CD14-positive monocyte (primary cell): ENCODE results near the gene APCDD1L. TPM values are rescaled to one million over a fixed set of nuclear protein-coding genes. Genes with fewer than 3 reads are reported as not detected.

ENCODE experiments used
- DNase-seq, 3 donors: peaks; one replicate each; pipeline ENCODE4 v3.0.0-alpha.2; 2011 to 2022
- H2AFZ ChIP-seq: 2 replicates; pipeline ENCODE4 v1.6.0; 2012; ENCODE audit warnings: mild to moderate bottlenecking, low read depth, low read length, inconsistent platforms; ENCODE audit not compliant: insufficient read depth, poor library complexity, severe bottlenecking
- H3K27ac ChIP-seq, 2 donors: 1 replicate in 1 of 2; 2 replicates in 1 of 2; pipeline ENCODE4 v1.5.1; 2012 to 2013; ENCODE audit warnings: low read length in 2 of 2, control low read depth in 1 of 2, inconsistent platforms in 1 of 2, low read depth in 1 of 2, mild to moderate bottlenecking in 1 of 2
- H3K27me3 ChIP-seq, 2 donors: one replicate each; pipeline versions ENCODE4 v1.6.0 to v1.6.1; 2011 to 2013; ENCODE audit warnings: low read length in 2 of 2; ENCODE audit not compliant: control insufficient read depth in 2 of 2, insufficient read depth in 2 of 2
- H3K36me3 ChIP-seq, 2 donors: replicated peaks in 1 of 2; 1 replicate in 1 of 2; 2 replicates in 1 of 2; pipeline versions ENCODE4 v1.5.1 to v1.6.1; 2012 to 2013; ENCODE audit warnings: low read length in 2 of 2, control low read depth in 1 of 2, inconsistent platforms in 1 of 2, mild to moderate bottlenecking in 1 of 2; ENCODE audit not compliant: insufficient read depth in 2 of 2, control insufficient read depth in 1 of 2
- H3K4me1 ChIP-seq, 2 donors: 1 replicate in 1 of 2; 2 replicates in 1 of 2; pipeline versions ENCODE4 v1.5.1 to v1.6.1; 2012 to 2013; ENCODE audit warnings: low read length in 2 of 2, control low read depth in 1 of 2, inconsistent platforms in 1 of 2, mild to moderate bottlenecking in 1 of 2, moderate library complexity in 1 of 2; ENCODE audit not compliant: insufficient read depth in 2 of 2, control insufficient read depth in 1 of 2
- H3K4me2 ChIP-seq: replicated peaks from 2 replicates; pipeline ENCODE3; 2012; ENCODE audit warnings: low read length, moderate library complexity, mild to moderate bottlenecking; ENCODE audit not compliant: poor library complexity, severe bottlenecking; ENCODE audit errors: extremely low read depth
- H3K4me3 ChIP-seq, 3 experiments: fragments of 200-600 bp in 1 of 3; sonication (generic) in 1 of 3; replicated peaks in 1 of 3; 1 replicate in 2 of 3; 2 replicates in 1 of 3; pipeline ENCODE4 v1.5.1; 2011 to 2013; ENCODE audit warnings: low read length in 3 of 3, mild to moderate bottlenecking in 3 of 3, control low read depth in 2 of 3, low read depth in 2 of 3, inconsistent platforms in 1 of 3, moderate library complexity in 1 of 3
- H3K79me2 ChIP-seq: 2 replicates; pipeline ENCODE4 v1.6.0; 2012; ENCODE audit warnings: mild to moderate bottlenecking, control low read depth, inconsistent platforms, low read length, moderate library complexity; ENCODE audit not compliant: insufficient read depth
- H3K9ac ChIP-seq: 2 replicates; pipeline ENCODE4 v1.6.0; 2017; ENCODE audit warnings: low read length, mild to moderate bottlenecking; ENCODE audit not compliant: insufficient read depth, poor library complexity, severe bottlenecking
- H3K9me3 ChIP-seq, 2 donors: replicated peaks in 1 of 2; 1 replicate in 1 of 2; 2 replicates in 1 of 2; pipeline versions ENCODE4 v1.5.1 to v1.6.1; 2012 to 2013; ENCODE audit warnings: low read length in 2 of 2, control low read depth in 1 of 2; ENCODE audit not compliant: control insufficient read depth in 1 of 2, insufficient read depth in 1 of 2
- H4K20me1 ChIP-seq: 2 replicates; pipeline ENCODE4 v1.6.0; 2012; ENCODE audit warnings: mild to moderate bottlenecking, low read length, control low read depth, moderate library complexity; ENCODE audit not compliant: insufficient read depth
- H3K27ac Mint-ChIP-seq, 7 donors: one replicate each; pipeline ENCODE4 v1.8.0; 2020; ENCODE audit warnings: mild to moderate bottlenecking in 7 of 7, mixed read lengths in 7 of 7, moderate library complexity in 6 of 7, inconsistent platforms in 2 of 7
- H3K27me3 Mint-ChIP-seq, 3 donors: one replicate each; pipeline ENCODE4 v1.8.0; 2021 to 2022; ENCODE audit warnings: low read depth in 3 of 3, mild to moderate bottlenecking in 3 of 3, mixed read lengths in 3 of 3, moderate library complexity in 3 of 3, inconsistent platforms in 1 of 3
- H3K36me3 Mint-ChIP-seq, 2 donors: one replicate each; pipeline ENCODE4 v1.8.0; 2020; ENCODE audit warnings: mixed read lengths in 2 of 2, inconsistent platforms in 1 of 2, mild to moderate bottlenecking in 1 of 2
- H3K4me1 Mint-ChIP-seq: one replicate; pipeline ENCODE4 v1.8.0; 2020; ENCODE audit warnings: mild to moderate bottlenecking, mixed read lengths
- H3K4me3 Mint-ChIP-seq, 2 donors: one replicate each; pipeline ENCODE4 v1.8.0; 2020; ENCODE audit warnings: mild to moderate bottlenecking in 2 of 2, mixed read lengths in 2 of 2, moderate library complexity in 1 of 2
- H3K9me3 Mint-ChIP-seq, 7 donors: one replicate each; pipeline ENCODE4 v1.8.0; 2020 to 2022; ENCODE audit warnings: mixed read lengths in 7 of 7, mild to moderate bottlenecking in 6 of 7, moderate library complexity in 6 of 7, inconsistent platforms in 2 of 7
- WGBS: methylation state at CpG from one replicate; pipeline ENCODE4 v1.1.5; 2013; ENCODE audit warnings: missing lambda C conversion rate; ENCODE audit not compliant: insufficient coverage; 5-methylcytosine and 5-hydroxymethylcytosine counted together
- intact Hi-C, 2 donors: fragments of 100-400 bp; cut with micrococcal nuclease; formaldehyde crosslinking; loops; one replicate each; pipeline versions ENCODE4 v1.15.0 to v1.15.1; 2023
- polyA plus RNA-seq, 3 donors: library from polyadenylated mRNA; depleted of rRNA in 1 of 3; unstranded in 2 of 3; stranded (reverse) in 1 of 3; fragments of 300-500 nt in 2 of 3; fragments of >200 nt in 1 of 3; fragmentation: Illumina TruSeq in 2 of 3; gene quantifications; 1 replicate in 2 of 3; 2 replicates in 1 of 3; pipeline ENCODE4 v1.2.3, GENCODE V29; 2012 to 2021
- TF ChIP-seq, protein P1 (sequence below): fragments of 200-600 bp; IDR thresholded peaks from one replicate; pipeline ENCODE4 v1.8.0; 2022; ENCODE audit warnings: antibody characterized with exemption, mild to moderate bottlenecking

APCDD1L gene
- polyA plus RNA-seq, 3 donors: not detected

DNA sequence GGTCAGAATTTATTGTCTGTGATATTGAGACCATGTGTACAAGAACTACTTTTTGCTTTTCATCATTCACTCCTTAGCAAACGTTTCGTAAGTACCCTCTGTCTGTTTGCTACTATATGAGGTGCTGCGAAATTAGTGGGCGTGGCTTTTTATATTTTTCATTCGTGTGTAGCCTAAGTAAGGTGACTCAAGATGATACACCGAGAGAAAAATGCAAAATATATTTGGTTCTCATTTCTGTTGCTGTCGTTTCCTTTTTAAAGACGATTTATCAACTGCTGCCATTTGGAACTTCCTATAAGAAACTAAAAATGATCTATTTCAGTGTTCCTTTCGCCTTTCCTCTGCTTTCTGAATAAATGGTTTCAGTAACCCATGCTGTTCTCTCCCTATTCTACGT lies 64.9 kb downstream of the APCDD1L start:
- H3K4me2 ChIP-seq: no peak overlapping the region
- H4K20me1 ChIP-seq: peaks cover 9% of the 10 kb centered on the region
- H3K4me1 ChIP-seq: no peaks in the 10 kb centered on the region
- peaks cover 0 to 3% (median 2%) of the 10 kb centered on the region in 7 donors for H3K9me3 Mint-ChIP-seq
- WGBS: 20% methylated on average over 1 of the region's 10 CpGs
- no peak overlapping the region for H3K27ac ChIP-seq
- no peaks in the 10 kb centered on the region for H3K79me2 ChIP-seq
- peaks cover 46 to 53% of the 10 kb centered on the region in 2 donors for H3K36me3 Mint-ChIP-seq
- no peak overlapping the region for H2AFZ ChIP-seq
- H3K4me3 ChIP-seq: no peak overlapping the region
- no peak overlapping the region for H3K27ac Mint-ChIP-seq
- DNase-seq: no peak
- peaks cover 22 to 65% of the 10 kb centered on the region in 2 donors for H3K36me3 ChIP-seq
- no peaks in the 10 kb centered on the region for H3K9me3 ChIP-seq
- H3K9ac ChIP-seq: no peak overlapping the region
- intact Hi-C loops: no loop called here
- TF ChIP-seq, protein P1, sequence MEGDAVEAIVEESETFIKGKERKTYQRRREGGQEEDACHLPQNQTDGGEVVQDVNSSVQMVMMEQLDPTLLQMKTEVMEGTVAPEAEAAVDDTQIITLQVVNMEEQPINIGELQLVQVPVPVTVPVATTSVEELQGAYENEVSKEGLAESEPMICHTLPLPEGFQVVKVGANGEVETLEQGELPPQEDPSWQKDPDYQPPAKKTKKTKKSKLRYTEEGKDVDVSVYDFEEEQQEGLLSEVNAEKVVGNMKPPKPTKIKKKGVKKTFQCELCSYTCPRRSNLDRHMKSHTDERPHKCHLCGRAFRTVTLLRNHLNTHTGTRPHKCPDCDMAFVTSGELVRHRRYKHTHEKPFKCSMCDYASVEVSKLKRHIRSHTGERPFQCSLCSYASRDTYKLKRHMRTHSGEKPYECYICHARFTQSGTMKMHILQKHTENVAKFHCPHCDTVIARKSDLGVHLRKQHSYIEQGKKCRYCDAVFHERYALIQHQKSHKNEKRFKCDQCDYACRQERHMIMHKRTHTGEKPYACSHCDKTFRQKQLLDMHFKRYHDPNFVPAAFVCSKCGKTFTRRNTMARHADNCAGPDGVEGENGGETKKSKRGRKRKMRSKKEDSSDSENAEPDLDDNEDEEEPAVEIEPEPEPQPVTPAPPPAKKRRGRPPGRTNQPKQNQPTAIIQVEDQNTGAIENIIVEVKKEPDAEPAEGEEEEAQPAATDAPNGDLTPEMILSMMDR: no peak
- H3K27me3 Mint-ChIP-seq: no peaks in the 10 kb centered on the region
- no peaks in the 10 kb centered on the region for H3K4me1 Mint-ChIP-seq
- no peaks in the 10 kb centered on the region for H3K27me3 ChIP-seq
- no peak overlapping the region for H3K4me3 Mint-ChIP-seq

DNA sequence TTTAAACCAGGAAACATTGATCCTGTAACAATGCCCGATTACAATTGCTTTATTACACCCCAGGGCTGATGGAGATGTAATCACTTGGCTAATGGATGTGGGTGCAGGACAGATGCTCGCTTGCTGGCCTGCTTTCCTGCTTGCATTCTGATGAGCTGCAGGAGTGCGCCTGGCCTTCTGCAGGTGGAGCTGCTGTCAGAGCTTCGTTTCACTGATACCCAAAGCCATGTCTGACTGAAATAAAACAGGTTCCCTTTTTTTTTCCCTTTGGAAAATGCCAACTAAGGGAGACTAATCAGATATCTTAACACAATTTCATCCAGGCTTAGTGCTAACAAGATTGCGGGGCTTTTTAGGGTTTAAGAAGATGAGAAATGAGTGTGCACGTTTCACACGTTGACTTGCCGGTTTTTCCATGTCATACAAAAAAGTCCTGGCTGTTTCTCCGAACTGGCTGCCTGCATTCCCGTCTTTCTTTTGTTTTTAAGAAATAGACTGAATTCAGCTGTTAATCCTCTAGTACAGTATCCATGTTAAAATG lies 65.4 kb downstream of the APCDD1L start:
- H3K27ac ChIP-seq: no peak overlapping the region
- H3K27me3 ChIP-seq: no peaks in the 10 kb centered on the region
- peaks cover 27 to 70% of the 10 kb centered on the region in 2 donors for H3K36me3 ChIP-seq
- DNase-seq: no peak
- H3K4me2 ChIP-seq: no peak overlapping the region
- intact Hi-C loops: loop anchor here (5.0 to 10.0 kb wide), 2 partner anchors 212 to 215 kb away; no protein-coding TSS in a partner anchor
- peaks cover 9% of the 10 kb centered on the region for H4K20me1 ChIP-seq
- no peak overlapping the region for H2AFZ ChIP-seq
- Mint-ChIP-seq H3K4me1 (no peaks in the 10 kb centered on the region), H3K4me3 (no peak overlapping the region), H3K27me3 (no peaks in the 10 kb centered on the region), H3K9me3 (peaks cover 0 to 3% (median 2%) of the 10 kb centered on the region in 7 donors), H3K27ac (no peak overlapping the region), H3K36me3 (peaks cover 51 to 58% of the 10 kb centered on the region in 2 donors)
- 86% methylated on average over 4 of the region's 10 CpGs for WGBS
- no peaks in the 10 kb centered on the region for H3K9me3 ChIP-seq
- H3K4me3 ChIP-seq: no peak overlapping the region
- H3K4me1 ChIP-seq: no peaks in the 10 kb centered on the region
- no peak overlapping the region for H3K9ac ChIP-seq
- TF ChIP-seq, protein P1: no peak
- H3K79me2 ChIP-seq: no peaks in the 10 kb centered on the region
